Measurements from ENCODE around the gene G3BP1.
A peak's percentile ranks its signal among the peaks of the same experiment; 100 is the strongest.

The G3BP1 gene

DNA sequence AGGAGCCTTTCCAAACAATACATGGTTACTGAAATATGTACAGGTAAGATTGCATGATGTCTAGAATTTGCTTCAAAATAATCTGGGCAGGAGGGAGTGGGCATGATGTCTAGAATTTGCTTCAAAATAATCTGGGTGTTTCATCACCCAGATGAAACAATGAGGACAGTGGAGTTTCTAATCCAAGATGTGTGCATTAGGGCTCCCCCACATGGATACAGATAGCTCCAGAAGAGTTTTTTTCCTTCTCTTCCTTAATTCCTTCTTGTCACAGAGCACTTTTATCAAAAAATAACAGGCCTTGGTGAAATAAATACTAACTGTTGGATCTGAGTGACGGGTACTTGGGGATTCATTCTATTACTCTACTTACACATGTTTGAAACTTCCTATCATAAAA is 28.2 kb upstream of the G3BP1 start:
- H3K27ac ChIP-seq (ENCODE audit: low read length, poor library complexity, severe bottlenecking): peak overlapping the region; percentile 100
- peaks cover 5% of the 10 kb centered on the region for H3K79me1 ChIP-seq (replicated peaks; ENCODE audit: low read length, poor library complexity, severe bottlenecking)
- H3K4ac ChIP-seq (ENCODE audit: low read depth in 1 of 2, low read length in 2 of 2): no peak overlapping the region
- no peak for DNase-seq
- H3K23ac ChIP-seq (ENCODE audit: low read length in 2 of 2): no peak overlapping the region
- no peak overlapping the region for H2AFZ ChIP-seq (ENCODE audit: low read depth, low read length)
- no peak overlapping the region for H4K8ac ChIP-seq (ENCODE audit: low read length)
- no peak overlapping the region for H2BK15ac ChIP-seq (ENCODE audit: low read depth, poor library complexity, severe bottlenecking)
- no peak overlapping the region for H2BK120ac ChIP-seq (ENCODE audit: low read depth, low read length)
- H3K4me2 ChIP-seq (ENCODE audit: low read length, poor library complexity, severe bottlenecking): no peak overlapping the region
- peak overlapping the region; percentile 97 for H2AK5ac ChIP-seq (ENCODE audit: low read length, severe bottlenecking)
- peaks cover 15 to 29% of the 10 kb centered on the region in 2 experiments for H3K36me3 ChIP-seq (ENCODE audit: control insufficient read depth in 1 of 2, insufficient read depth in 2 of 2, low read depth in 1 of 2, low read length in 2 of 2)
- no CpG with 5 or more reads among the region's 1 CpG for WGBS
- H3K4me3 ChIP-seq (ENCODE audit: insufficient read depth in 1 of 2, low read depth in 1 of 2, low read length in 2 of 2): no peak overlapping the region
- H2BK5ac ChIP-seq (ENCODE audit: low read depth, low read length, poor library complexity, severe bottlenecking): no peak overlapping the region
- H3K4me1 ChIP-seq (ENCODE audit: control insufficient read depth, insufficient read depth, low read depth, low read length): peaks cover 37% of the 10 kb centered on the region
- H4K91ac ChIP-seq (ENCODE audit: low read length): no peak overlapping the region
- H3K9me3 ChIP-seq (ENCODE audit: control insufficient read depth, low read length): no peaks in the 10 kb centered on the region
- no peaks in the 10 kb centered on the region for H3K27me3 ChIP-seq (ENCODE audit: control insufficient read depth in 1 of 2, insufficient read depth in 1 of 2, low read length in 2 of 2)
- no peak overlapping the region for H2BK12ac ChIP-seq (ENCODE audit: low read length in 2 of 2)
- H3K18ac ChIP-seq (ENCODE audit: low read depth in 1 of 2, low read length in 2 of 2): no peak overlapping the region
- no peak overlapping the region for H3K14ac ChIP-seq (ENCODE audit: low read length in 2 of 2)
- H3K9ac ChIP-seq (ENCODE audit: low read length): peak overlapping the region; percentile 59

DNA sequence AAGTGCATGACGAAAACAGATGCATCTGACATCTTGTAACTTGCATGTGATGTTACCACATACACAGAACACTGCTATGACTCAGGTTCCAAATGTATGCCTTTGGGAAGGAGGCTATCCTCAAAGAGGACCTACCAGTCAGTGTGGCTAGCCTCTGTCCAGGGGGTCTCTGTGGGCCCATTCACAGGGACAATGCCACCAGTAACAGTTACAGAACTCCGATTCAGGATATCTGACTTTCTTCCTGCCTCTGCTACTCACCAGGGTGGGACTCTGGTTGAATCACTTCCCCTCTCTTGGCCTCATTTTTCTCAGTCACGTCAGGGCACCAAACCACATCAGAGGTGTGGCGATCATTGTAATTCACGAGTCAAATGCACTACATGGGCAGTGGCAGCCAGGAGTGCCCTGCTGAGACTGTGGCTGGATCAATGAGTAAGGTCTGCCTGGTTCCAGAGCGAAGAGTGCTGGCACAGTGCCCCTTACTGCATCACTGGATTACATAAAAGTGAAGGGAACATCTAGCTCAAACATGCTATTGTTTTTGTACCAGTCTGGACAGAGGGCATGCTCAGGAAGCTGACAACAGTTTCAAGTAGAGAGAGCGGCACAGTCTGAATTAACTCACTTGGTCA is 26.6 kb upstream of the G3BP1 start:
- peak; percentile 89 for DNase-seq
- peak overlapping the region; percentile 36 for H4K8ac ChIP-seq (ENCODE audit: low read length)
- WGBS: 25% methylated on average over 7 of the region's 7 CpGs
- no peak overlapping the region for H3K14ac ChIP-seq (ENCODE audit: low read length in 2 of 2)
- no peak overlapping the region for H2BK15ac ChIP-seq (ENCODE audit: low read depth, poor library complexity, severe bottlenecking)
- H2AFZ ChIP-seq (ENCODE audit: low read depth, low read length): no peak overlapping the region
- H3K36me3 ChIP-seq (ENCODE audit: control insufficient read depth in 1 of 2, insufficient read depth in 2 of 2, low read depth in 1 of 2, low read length in 2 of 2): peaks cover 15 to 29% of the 10 kb centered on the region in 2 experiments
- H3K27ac ChIP-seq (ENCODE audit: low read length, poor library complexity, severe bottlenecking): peak overlapping the region; percentile 50
- H3K4ac ChIP-seq (ENCODE audit: low read depth in 1 of 2, low read length in 2 of 2): no peak overlapping the region
- H2BK5ac ChIP-seq (ENCODE audit: low read depth, low read length, poor library complexity, severe bottlenecking): no peak overlapping the region
- peaks cover 29% of the 10 kb centered on the region for H3K4me1 ChIP-seq (ENCODE audit: control insufficient read depth, insufficient read depth, low read depth, low read length)
- H2BK12ac ChIP-seq (ENCODE audit: low read length in 2 of 2): peak overlapping the region; percentile 23 to 62
- H3K27me3 ChIP-seq (ENCODE audit: control insufficient read depth in 1 of 2, insufficient read depth in 1 of 2, low read length in 2 of 2): no peaks in the 10 kb centered on the region
- no peak overlapping the region for H2BK120ac ChIP-seq (ENCODE audit: low read depth, low read length)
- H2AK5ac ChIP-seq (ENCODE audit: low read length, severe bottlenecking): no peak overlapping the region
- peak overlapping the region; percentile 43 for H4K91ac ChIP-seq (ENCODE audit: low read length)
- H3K4me2 ChIP-seq (ENCODE audit: low read length, poor library complexity, severe bottlenecking): no peak overlapping the region
- H3K4me3 ChIP-seq (ENCODE audit: insufficient read depth in 1 of 2, low read depth in 1 of 2, low read length in 2 of 2): peak overlapping the region in 1 of 2 experiments; percentile 19
- peaks cover 6% of the 10 kb centered on the region for H3K79me1 ChIP-seq (replicated peaks; ENCODE audit: low read length, poor library complexity, severe bottlenecking)
- H3K9ac ChIP-seq (ENCODE audit: low read length): peak overlapping the region; percentile 59
- H3K23ac ChIP-seq (ENCODE audit: low read length in 2 of 2): no peak overlapping the region
- no peaks in the 10 kb centered on the region for H3K9me3 ChIP-seq (ENCODE audit: control insufficient read depth, low read length)
- H3K18ac ChIP-seq (ENCODE audit: low read depth in 1 of 2, low read length in 2 of 2): peak overlapping the region in 1 of 2 experiments; percentile 55

DNA sequence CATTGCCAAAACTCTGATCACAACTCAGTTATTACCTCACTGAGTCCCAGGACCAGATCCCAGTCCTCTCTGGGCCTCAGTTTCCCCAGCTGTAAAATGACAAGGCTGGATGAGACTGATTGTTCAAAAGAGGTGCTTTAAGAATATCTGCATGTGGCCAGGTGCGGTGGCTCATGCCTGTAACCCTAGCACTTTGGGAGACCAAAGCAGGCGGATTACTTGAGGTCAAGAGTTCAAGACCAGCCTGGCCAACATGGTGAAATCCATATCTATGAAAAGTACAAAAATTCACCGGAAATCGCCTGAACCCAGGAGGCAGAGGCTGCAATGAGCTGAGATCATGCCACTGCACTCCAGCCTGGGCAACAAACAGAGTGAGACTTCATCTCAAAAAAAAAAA is 21.6 kb upstream of the G3BP1 start:
- no peak overlapping the region for H2BK120ac ChIP-seq (ENCODE audit: low read depth, low read length)
- 96% methylated on average over 2 of the region's 4 CpGs for WGBS
- H2BK12ac ChIP-seq (ENCODE audit: low read length in 2 of 2): no peak overlapping the region
- H3K18ac ChIP-seq (ENCODE audit: low read depth in 1 of 2, low read length in 2 of 2): no peak overlapping the region
- H3K4me1 ChIP-seq (ENCODE audit: control insufficient read depth, insufficient read depth, low read depth, low read length): peaks cover 14% of the 10 kb centered on the region
- no peak overlapping the region for H2BK5ac ChIP-seq (ENCODE audit: low read depth, low read length, poor library complexity, severe bottlenecking)
- peaks cover 15 to 27% of the 10 kb centered on the region in 2 experiments for H3K36me3 ChIP-seq (ENCODE audit: control insufficient read depth in 1 of 2, insufficient read depth in 2 of 2, low read depth in 1 of 2, low read length in 2 of 2)
- H3K27ac ChIP-seq (ENCODE audit: low read length, poor library complexity, severe bottlenecking): no peak overlapping the region
- no peak overlapping the region for H2BK15ac ChIP-seq (ENCODE audit: low read depth, poor library complexity, severe bottlenecking)
- no peak overlapping the region for H3K23ac ChIP-seq (ENCODE audit: low read length in 2 of 2)
- no peak overlapping the region for H4K91ac ChIP-seq (ENCODE audit: low read length)
- no peak overlapping the region for H3K14ac ChIP-seq (ENCODE audit: low read length in 2 of 2)
- H4K8ac ChIP-seq (ENCODE audit: low read length): no peak overlapping the region
- H3K9ac ChIP-seq (ENCODE audit: low read length): peak overlapping the region; percentile 79
- no peak overlapping the region for H2AK5ac ChIP-seq (ENCODE audit: low read length, severe bottlenecking)
- peak overlapping the region in 1 of 2 experiments; percentile 25 for H3K4me3 ChIP-seq (ENCODE audit: insufficient read depth in 1 of 2, low read depth in 1 of 2, low read length in 2 of 2)
- DNase-seq: no peak
- H3K4ac ChIP-seq (ENCODE audit: low read depth in 1 of 2, low read length in 2 of 2): no peak overlapping the region
- no peaks in the 10 kb centered on the region for H3K27me3 ChIP-seq (ENCODE audit: control insufficient read depth in 1 of 2, insufficient read depth in 1 of 2, low read length in 2 of 2)
- H3K4me2 ChIP-seq (ENCODE audit: low read length, poor library complexity, severe bottlenecking): no peak overlapping the region
- H2AFZ ChIP-seq (ENCODE audit: low read depth, low read length): no peak overlapping the region
- H3K79me1 ChIP-seq (replicated peaks; ENCODE audit: low read length, poor library complexity, severe bottlenecking): peaks cover 24% of the 10 kb centered on the region
- no peaks in the 10 kb centered on the region for H3K9me3 ChIP-seq (ENCODE audit: control insufficient read depth, low read length)

DNA sequence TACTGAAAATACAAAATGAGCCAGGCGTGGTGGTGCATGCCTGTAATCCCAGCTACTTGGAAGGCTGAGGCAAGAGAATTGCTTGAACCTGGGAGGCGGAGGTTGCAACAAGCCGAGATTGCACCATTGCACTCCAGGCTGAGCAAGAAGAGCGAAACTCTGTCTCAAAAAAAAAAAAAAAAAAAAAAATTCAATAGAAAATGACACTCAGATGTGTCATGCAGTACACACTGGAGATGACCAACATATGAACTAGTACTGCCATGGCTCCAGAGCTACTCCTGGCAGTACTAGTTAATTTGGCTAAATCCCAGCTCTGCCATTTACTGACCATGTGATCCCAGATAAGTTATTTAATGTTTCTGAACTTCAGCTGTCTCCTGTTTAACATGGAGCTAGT is 20.7 kb upstream of the G3BP1 start:
- H3K4ac ChIP-seq (ENCODE audit: low read depth in 1 of 2, low read length in 2 of 2): no peak overlapping the region
- H3K18ac ChIP-seq (ENCODE audit: low read depth in 1 of 2, low read length in 2 of 2): no peak overlapping the region
- H3K36me3 ChIP-seq (ENCODE audit: control insufficient read depth in 1 of 2, insufficient read depth in 2 of 2, low read depth in 1 of 2, low read length in 2 of 2): peaks cover 13 to 20% of the 10 kb centered on the region in 2 experiments
- H3K27me3 ChIP-seq (ENCODE audit: control insufficient read depth in 1 of 2, insufficient read depth in 1 of 2, low read length in 2 of 2): no peaks in the 10 kb centered on the region
- H3K4me3 ChIP-seq (ENCODE audit: insufficient read depth in 1 of 2, low read depth in 1 of 2, low read length in 2 of 2): no peak overlapping the region
- H3K4me2 ChIP-seq (ENCODE audit: low read length, poor library complexity, severe bottlenecking): no peak overlapping the region
- H2AK5ac ChIP-seq (ENCODE audit: low read length, severe bottlenecking): no peak overlapping the region
- H3K9me3 ChIP-seq (ENCODE audit: control insufficient read depth, low read length): no peaks in the 10 kb centered on the region
- H4K8ac ChIP-seq (ENCODE audit: low read length): no peak overlapping the region
- no peak overlapping the region for H3K27ac ChIP-seq (ENCODE audit: low read length, poor library complexity, severe bottlenecking)
- WGBS: 96% methylated on average over 4 of the region's 4 CpGs
- H4K91ac ChIP-seq (ENCODE audit: low read length): no peak overlapping the region
- no peak overlapping the region for H2BK12ac ChIP-seq (ENCODE audit: low read length in 2 of 2)
- no peak overlapping the region for H2BK15ac ChIP-seq (ENCODE audit: low read depth, poor library complexity, severe bottlenecking)
- no peak overlapping the region for H3K23ac ChIP-seq (ENCODE audit: low read length in 2 of 2)
- peaks cover 26% of the 10 kb centered on the region for H3K79me1 ChIP-seq (replicated peaks; ENCODE audit: low read length, poor library complexity, severe bottlenecking)
- no peak overlapping the region for H2BK5ac ChIP-seq (ENCODE audit: low read depth, low read length, poor library complexity, severe bottlenecking)
- no peak overlapping the region for H3K14ac ChIP-seq (ENCODE audit: low read length in 2 of 2)
- peaks cover 7% of the 10 kb centered on the region for H3K4me1 ChIP-seq (ENCODE audit: control insufficient read depth, insufficient read depth, low read depth, low read length)
- no peak overlapping the region for H2BK120ac ChIP-seq (ENCODE audit: low read depth, low read length)
- DNase-seq: peak; percentile 33
- H3K9ac ChIP-seq (ENCODE audit: low read length): no peak overlapping the region
- no peak overlapping the region for H2AFZ ChIP-seq (ENCODE audit: low read depth, low read length)

All from mesenchymal stem cell (in vitro differentiated cells and primary cell).